Frontal cortex (tissue), 4 donors: ENCODE data around the gene MAN1B1. TPM values are rescaled to one million over a fixed set of nuclear protein-coding genes. Genes with fewer than 3 reads are reported as not detected.

Experiments
- DNase-seq, 2 donors: peaks; one replicate each; pipeline ENCODE4 v3.0.0; 2012; ENCODE audit warnings: low spot score in 2 of 2
- FAIRE-seq: peaks from 2 replicates; lab custom pipeline; 2012; peaks lifted over from hg19 to GRCh38; lab: Jason Lieb, UNC
- total RNA-seq: library from RNA; depleted of rRNA; stranded (reverse); fragments of >200 nt; gene quantifications from one replicate; pipeline ENCODE4 v1.2.3, GENCODE V29; 2014
- donor health status: control.
- donor health status: control.
- donor health status: control.

The MAN1B1 gene
- total RNA-seq, 1 donor from 2014 or later: 42.0 TPM

GRCh38 chr9:137138058-137138721 lies 51.4 kb downstream of the MAN1B1 start:
- FAIRE-seq (no peak), DNase-seq (peak in 1 of 2 donors; percentile 75)

GRCh38 chr9:137138722-137139467 lies 52.1 kb downstream of the MAN1B1 start, which contains the start of gene GRIN1:
Gene GRIN1, plus strand, starts transcription at chr9:137139154. Its CDS starts 333 bp downstream, at chr9:137139487.
- FAIRE-seq: no peak
- peak in 1 of 2 donors; percentile 68 for DNase-seq

DNA sequence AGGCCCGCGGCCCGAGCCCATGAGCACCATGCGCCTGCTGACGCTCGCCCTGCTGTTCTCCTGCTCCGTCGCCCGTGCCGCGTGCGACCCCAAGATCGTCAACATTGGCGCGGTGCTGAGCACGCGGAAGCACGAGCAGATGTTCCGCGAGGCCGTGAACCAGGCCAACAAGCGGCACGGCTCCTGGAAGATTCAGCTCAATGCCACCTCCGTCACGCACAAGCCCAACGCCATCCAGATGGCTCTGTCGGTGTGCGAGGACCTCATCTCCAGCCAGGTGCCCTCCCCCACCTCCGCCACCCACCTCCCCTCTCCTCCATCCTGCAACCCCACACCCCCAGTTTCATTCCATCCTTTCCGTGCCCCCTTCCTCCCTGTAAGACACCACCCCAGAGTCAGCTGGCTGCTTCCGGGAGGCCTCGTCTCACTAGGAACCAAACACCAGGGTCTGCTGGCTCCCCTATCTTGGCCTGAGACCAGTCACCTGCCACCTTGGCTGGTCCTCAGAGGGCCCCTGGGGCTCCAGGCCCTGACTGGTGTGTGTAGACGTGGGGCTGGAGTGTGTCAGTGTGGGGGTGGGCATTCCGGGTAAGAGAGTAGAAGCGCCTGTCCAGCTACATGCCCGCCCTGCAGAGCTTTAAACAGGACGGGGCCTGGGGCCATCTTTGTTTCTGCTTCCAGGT lies 52.8 kb downstream of the MAN1B1 start:
- FAIRE-seq (no peak), DNase-seq (no peak)

GRCh38 chr9:137140151-137141012 lies 53.6 kb downstream of the MAN1B1 start:
- FAIRE-seq (no peak), DNase-seq (no peak)

GRCh38 chr9:137141050-137141810 lies 54.4 kb downstream of the MAN1B1 start:
- DNase-seq (no peak), FAIRE-seq (no peak)

GRCh38 chr9:137141976-137142936 lies 55.5 kb downstream of the MAN1B1 start:
- FAIRE-seq (no peak), DNase-seq (no peak)

DNA sequence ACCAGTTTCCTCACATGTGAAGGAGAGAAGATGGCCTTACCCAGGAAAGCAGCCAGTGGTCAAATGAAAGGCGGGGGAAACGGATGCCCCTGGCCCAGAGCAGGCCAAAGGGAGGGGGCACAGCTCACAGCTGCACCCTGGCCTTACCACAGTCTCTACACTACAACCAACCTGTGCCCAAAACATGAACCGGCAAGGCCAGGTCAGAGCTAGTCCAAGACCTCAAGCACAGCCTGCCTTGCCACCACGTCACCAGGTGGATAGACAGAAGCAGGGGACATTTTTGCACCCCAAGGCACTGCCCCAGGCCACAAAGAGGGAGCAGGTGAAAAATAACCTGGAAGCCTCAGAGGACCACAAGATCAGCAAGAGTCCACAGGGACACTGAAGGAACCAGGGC lies 56.7 kb downstream of the MAN1B1 start:
- FAIRE-seq: no peak
- DNase-seq: no peak

DNA sequence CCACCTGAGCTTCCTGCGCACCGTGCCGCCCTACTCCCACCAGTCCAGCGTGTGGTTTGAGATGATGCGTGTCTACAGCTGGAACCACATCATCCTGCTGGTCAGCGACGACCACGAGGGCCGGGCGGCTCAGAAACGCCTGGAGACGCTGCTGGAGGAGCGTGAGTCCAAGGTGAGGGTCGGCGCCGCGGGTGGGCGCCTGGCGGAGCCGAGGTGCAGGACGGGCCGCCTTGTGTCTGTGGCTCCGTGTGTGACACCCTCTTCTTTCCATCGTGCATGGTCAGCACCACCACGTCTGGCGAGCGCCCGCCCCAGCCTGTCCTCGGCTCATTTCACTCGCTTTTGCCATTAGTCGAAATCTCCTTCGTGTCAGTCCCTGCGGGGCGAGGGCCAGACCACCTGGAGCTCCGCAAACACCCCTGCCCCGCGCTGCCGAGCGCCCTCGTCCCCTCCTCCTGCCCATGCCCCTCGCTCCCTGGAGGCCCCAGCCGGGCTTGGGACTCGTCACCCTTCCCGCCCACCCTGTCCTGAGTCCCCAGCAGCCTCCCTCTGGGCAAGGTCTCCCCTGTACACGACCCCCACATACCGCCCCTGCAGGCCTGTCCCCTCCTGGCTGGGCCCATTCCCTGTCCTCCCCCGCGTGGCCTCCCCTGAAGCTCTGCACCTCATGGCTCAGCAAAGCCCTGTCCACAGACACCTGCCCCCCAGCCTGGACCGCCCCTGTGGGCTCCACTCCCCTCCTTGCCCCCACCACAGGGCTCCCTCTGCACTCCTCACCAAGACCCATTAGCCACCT lies 59.1 kb downstream of the MAN1B1 start:
- DNase-seq: no peak
- no peak for FAIRE-seq

GRCh38 chr9:137146527-137146918 lies 59.7 kb downstream of the MAN1B1 start:
- no peak for FAIRE-seq

GRCh38 chr9:137147091-137147792 lies 60.5 kb downstream of the MAN1B1 start:
- no peak for DNase-seq
- no peak for FAIRE-seq

More at GRCh38 chr9:137146527-137146918, 59.7 kb downstream of the MAN1B1 start:
- DNase-seq: no peak

- no peak for FAIRE-seq
- no peak for DNase-seq
Measured at GRCh38 chr9:137147793-137148160, 61.0 kb downstream of the MAN1B1 start.

- FAIRE-seq (no peak), DNase-seq (no peak)
Measured at GRCh38 chr9:137148242-137148641, 61.5 kb downstream of the MAN1B1 start.

GRCh38 chr9:137148661-137149060 lies 61.9 kb downstream of the MAN1B1 start:
- DNase-seq: no peak
- FAIRE-seq: no peak

- DNase-seq: no peak
- FAIRE-seq: no peak
Measured at GRCh38 chr9:137149363-137149762, 62.6 kb downstream of the MAN1B1 start.

GRCh38 chr9:137149942-137150616 lies 63.3 kb downstream of the MAN1B1 start:
- FAIRE-seq (no peak), DNase-seq (no peak)
